HEK293 (cell line): ENCODE measurements around the gene CFAP97.

Source experiments
- GLIS1 ChIP-seq: fragments of 450-650 bp; formaldehyde crosslinking; IDR thresholded peaks from 2 replicates; pipeline ENCODE4 v1.5.1; 2016; ENCODE audit warnings: missing biosample characterization, missing genetic modification characterization
- KLF16 ChIP-seq: fragments of 450-650 bp; formaldehyde crosslinking; IDR thresholded peaks from 2 replicates; pipeline ENCODE4 v1.5.1; 2017; ENCODE audit warnings: missing biosample characterization, missing genetic modification characterization
- MEIS1 ChIP-seq: sonication (generic); formaldehyde crosslinking; IDR thresholded peaks from 2 replicates; pipeline ENCODE4 v1.8.1; 2022; ENCODE audit warnings: missing genetic modification reagents, mild to moderate bottlenecking, borderline replicate concordance
- ZBTB21 ChIP-seq: fragments of 450-650 bp; formaldehyde crosslinking; IDR thresholded peaks from 2 replicates; pipeline ENCODE4 v1.5.1; 2017; ENCODE audit warnings: missing biosample characterization, missing genetic modification characterization
- ZBTB7A ChIP-seq: fragments of 450-650 bp; formaldehyde crosslinking; IDR thresholded peaks from 2 replicates; pipeline ENCODE4 v1.5.1; 2016; ENCODE audit warnings: low read depth, missing biosample characterization, missing genetic modification characterization
- ZNF155 ChIP-seq: fragments of 450-650 bp; formaldehyde crosslinking; IDR thresholded peaks from 2 replicates; pipeline ENCODE4 v1.5.1; 2016; ENCODE audit warnings: missing biosample characterization, missing genetic modification characterization
- ZNF274 ChIP-seq, 2 experiments: fragments of 200-500 bp in 1 of 2; fragments of 450-650 bp in 1 of 2; sonication (Bioruptor generic) in 1 of 2; formaldehyde crosslinking in 1 of 2; IDR thresholded peaks; 2 replicates each; pipeline versions ENCODE4 v1.5.1 to v1.6.1; 2014 to 2016; ENCODE audit warnings: borderline replicate concordance in 1 of 2, inconsistent platforms in 1 of 2, low read length in 1 of 2, missing biosample characterization in 1 of 2, missing genetic modification characterization in 1 of 2
- ZNF350 ChIP-seq: fragments of 450-650 bp; formaldehyde crosslinking; IDR thresholded peaks from 2 replicates; pipeline ENCODE4 v1.5.0; 2017; ENCODE audit warnings: missing biosample characterization, mild to moderate bottlenecking, missing genetic modification characterization
- ZNF423 ChIP-seq: fragments of 450-650 bp; formaldehyde crosslinking; IDR thresholded peaks from 2 replicates; pipeline ENCODE4 v1.5.1; 2016; ENCODE audit warnings: missing biosample characterization, missing genetic modification characterization
- ZNF560 ChIP-seq: fragments of 450-650 bp; formaldehyde crosslinking; IDR thresholded peaks from 2 replicates; pipeline ENCODE4 v1.5.1; 2017; ENCODE audit warnings: missing biosample characterization, missing genetic modification characterization, borderline replicate concordance
- ZNF830 ChIP-seq: fragments of 450-650 bp; IDR thresholded peaks from 2 replicates; pipeline ENCODE4 v1.5.0; 2018; ENCODE audit warnings: missing biosample characterization, missing genetic modification characterization, low read depth, mild to moderate bottlenecking, moderate library complexity
- TF ChIP-seq, protein P1 (sequence below): fragments of 450-650 bp; formaldehyde crosslinking; IDR thresholded peaks from 2 replicates; pipeline ENCODE4 v1.5.1; 2016; ENCODE audit warnings: missing biosample characterization, missing genetic modification characterization
- TF ChIP-seq, protein P2 (sequence below): fragments of 450-650 bp; formaldehyde crosslinking; IDR thresholded peaks from 2 replicates; pipeline ENCODE4 v1.5.1; 2016; ENCODE audit warnings: missing biosample characterization, missing genetic modification characterization
- TF ChIP-seq, protein P3 (sequence below): fragments of 450-650 bp; formaldehyde crosslinking; IDR thresholded peaks from 2 replicates; pipeline ENCODE4 v1.5.1; 2016; ENCODE audit warnings: missing biosample characterization, missing genetic modification characterization, borderline replicate concordance

DNA sequence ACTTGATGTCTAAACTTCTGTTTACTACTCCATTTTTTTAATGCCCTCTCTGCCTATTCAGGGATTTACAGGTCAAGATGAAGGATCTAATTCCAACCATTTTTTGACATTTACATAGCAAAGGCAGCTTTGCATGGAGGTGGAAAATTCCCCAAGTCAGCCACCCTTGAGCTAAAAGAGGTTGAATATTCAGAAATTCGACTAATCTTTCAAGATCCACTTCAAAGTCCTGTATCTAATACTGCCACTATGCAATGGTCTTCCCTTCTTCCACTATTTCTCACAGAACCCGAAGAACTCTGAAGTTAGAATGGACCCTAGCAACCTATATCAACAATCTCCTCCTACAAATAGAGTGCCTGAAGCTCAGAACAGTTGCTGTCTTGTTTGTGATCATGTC is 21.6 kb downstream of the CFAP97 start:
- TF ChIP-seq KLF16 (tag by site-specific recombination): no peak
- TF ChIP-seq GLIS1 (tag by site-specific recombination): no peak
- TF ChIP-seq, protein P1, sequence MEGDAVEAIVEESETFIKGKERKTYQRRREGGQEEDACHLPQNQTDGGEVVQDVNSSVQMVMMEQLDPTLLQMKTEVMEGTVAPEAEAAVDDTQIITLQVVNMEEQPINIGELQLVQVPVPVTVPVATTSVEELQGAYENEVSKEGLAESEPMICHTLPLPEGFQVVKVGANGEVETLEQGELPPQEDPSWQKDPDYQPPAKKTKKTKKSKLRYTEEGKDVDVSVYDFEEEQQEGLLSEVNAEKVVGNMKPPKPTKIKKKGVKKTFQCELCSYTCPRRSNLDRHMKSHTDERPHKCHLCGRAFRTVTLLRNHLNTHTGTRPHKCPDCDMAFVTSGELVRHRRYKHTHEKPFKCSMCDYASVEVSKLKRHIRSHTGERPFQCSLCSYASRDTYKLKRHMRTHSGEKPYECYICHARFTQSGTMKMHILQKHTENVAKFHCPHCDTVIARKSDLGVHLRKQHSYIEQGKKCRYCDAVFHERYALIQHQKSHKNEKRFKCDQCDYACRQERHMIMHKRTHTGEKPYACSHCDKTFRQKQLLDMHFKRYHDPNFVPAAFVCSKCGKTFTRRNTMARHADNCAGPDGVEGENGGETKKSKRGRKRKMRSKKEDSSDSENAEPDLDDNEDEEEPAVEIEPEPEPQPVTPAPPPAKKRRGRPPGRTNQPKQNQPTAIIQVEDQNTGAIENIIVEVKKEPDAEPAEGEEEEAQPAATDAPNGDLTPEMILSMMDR (tag by site-specific recombination): no peak
- TF ChIP-seq, protein P2, sequence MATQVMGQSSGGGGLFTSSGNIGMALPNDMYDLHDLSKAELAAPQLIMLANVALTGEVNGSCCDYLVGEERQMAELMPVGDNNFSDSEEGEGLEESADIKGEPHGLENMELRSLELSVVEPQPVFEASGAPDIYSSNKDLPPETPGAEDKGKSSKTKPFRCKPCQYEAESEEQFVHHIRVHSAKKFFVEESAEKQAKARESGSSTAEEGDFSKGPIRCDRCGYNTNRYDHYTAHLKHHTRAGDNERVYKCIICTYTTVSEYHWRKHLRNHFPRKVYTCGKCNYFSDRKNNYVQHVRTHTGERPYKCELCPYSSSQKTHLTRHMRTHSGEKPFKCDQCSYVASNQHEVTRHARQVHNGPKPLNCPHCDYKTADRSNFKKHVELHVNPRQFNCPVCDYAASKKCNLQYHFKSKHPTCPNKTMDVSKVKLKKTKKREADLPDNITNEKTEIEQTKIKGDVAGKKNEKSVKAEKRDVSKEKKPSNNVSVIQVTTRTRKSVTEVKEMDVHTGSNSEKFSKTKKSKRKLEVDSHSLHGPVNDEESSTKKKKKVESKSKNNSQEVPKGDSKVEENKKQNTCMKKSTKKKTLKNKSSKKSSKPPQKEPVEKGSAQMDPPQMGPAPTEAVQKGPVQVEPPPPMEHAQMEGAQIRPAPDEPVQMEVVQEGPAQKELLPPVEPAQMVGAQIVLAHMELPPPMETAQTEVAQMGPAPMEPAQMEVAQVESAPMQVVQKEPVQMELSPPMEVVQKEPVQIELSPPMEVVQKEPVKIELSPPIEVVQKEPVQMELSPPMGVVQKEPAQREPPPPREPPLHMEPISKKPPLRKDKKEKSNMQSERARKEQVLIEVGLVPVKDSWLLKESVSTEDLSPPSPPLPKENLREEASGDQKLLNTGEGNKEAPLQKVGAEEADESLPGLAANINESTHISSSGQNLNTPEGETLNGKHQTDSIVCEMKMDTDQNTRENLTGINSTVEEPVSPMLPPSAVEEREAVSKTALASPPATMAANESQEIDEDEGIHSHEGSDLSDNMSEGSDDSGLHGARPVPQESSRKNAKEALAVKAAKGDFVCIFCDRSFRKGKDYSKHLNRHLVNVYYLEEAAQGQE (tag by site-specific recombination): no peak
- TF ChIP-seq ZNF423 (tag by site-specific recombination): no peak
- TF ChIP-seq ZNF830: no peak
- TF ChIP-seq MEIS1 (CRISPR knock-in tag): no peak
- TF ChIP-seq ZBTB21 (tag by site-specific recombination): no peak
- no peak for TF ChIP-seq ZNF560 (tag by site-specific recombination)
- TF ChIP-seq, protein P3, sequence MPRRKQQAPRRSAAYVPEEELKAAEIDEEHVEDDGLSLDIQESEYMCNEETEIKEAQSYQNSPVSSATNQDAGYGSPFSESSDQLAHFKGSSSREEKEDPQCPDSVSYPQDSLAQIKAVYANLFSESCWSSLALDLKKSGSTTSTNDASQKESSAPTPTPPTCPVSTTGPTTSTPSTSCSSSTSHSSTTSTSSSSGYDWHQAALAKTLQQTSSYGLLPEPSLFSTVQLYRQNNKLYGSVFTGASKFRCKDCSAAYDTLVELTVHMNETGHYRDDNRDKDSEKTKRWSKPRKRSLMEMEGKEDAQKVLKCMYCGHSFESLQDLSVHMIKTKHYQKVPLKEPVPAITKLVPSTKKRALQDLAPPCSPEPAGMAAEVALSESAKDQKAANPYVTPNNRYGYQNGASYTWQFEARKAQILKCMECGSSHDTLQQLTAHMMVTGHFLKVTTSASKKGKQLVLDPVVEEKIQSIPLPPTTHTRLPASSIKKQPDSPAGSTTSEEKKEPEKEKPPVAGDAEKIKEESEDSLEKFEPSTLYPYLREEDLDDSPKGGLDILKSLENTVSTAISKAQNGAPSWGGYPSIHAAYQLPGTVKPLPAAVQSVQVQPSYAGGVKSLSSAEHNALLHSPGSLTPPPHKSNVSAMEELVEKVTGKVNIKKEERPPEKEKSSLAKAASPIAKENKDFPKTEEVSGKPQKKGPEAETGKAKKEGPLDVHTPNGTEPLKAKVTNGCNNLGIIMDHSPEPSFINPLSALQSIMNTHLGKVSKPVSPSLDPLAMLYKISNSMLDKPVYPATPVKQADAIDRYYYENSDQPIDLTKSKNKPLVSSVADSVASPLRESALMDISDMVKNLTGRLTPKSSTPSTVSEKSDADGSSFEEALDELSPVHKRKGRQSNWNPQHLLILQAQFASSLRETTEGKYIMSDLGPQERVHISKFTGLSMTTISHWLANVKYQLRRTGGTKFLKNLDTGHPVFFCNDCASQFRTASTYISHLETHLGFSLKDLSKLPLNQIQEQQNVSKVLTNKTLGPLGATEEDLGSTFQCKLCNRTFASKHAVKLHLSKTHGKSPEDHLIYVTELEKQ (tag by site-specific recombination): no peak
- TF ChIP-seq ZNF350 (tag by site-specific recombination): no peak
- no peak for TF ChIP-seq ZBTB7A
- TF ChIP-seq ZNF155: no peak
- TF ChIP-seq ZNF274 (IDR thresholded peaks at IDR 0.05; ENCODE audit: low read length): no peak
- TF ChIP-seq ZNF274 (tag by site-specific recombination; IDR thresholded peaks at IDR 0.05; ENCODE audit: borderline replicate concordance): no peak
